PC-3 (cell line): Measurements from ENCODE around the gene HERC3. TPM values are rescaled to one million over a fixed set of nuclear protein-coding genes. Genes with fewer than 3 reads are reported as not detected.

ENCODE experiments used
- ATAC-seq: fragments of 200-7000 bp; cut with Tn5 transposase; 2 replicates; pipeline ENCODE4 v1.9.1; 2020; ENCODE audit warnings: mild to moderate bottlenecking, moderate library complexity
- BruUV-seq: library from RNA; stranded (reverse); fragments of 400-500 nt; replicated peaks from 2 replicates; lab custom pipeline; 2021; lab: Mats Ljungman, UMichigan
- CTCF ChIA-PET: fragments of 300-600 bp; sonication (Branson Sonifier 250); formaldehyde crosslinking; loops from one replicate; lab custom pipeline; 2022; ENCODE audit warnings: antibody characterized with exemption; lab: Charles Lee
- POLR2A ChIA-PET: fragments of 300-600 bp; sonication (Branson Sonifier 250); formaldehyde crosslinking; loops from one replicate; lab custom pipeline; 2022; ENCODE audit warnings: antibody characterized with exemption; ENCODE audit not compliant: unreplicated experiment; lab: Charles Lee
- DNase-seq: peaks from one replicate; pipeline ENCODE4 v3.0.0-alpha.2; 2015
- H2AFZ ChIP-seq: fragments of 300-600 bp; sonication (generic); 2 replicates; pipeline ENCODE4 v1.6.0; 2016; ENCODE audit warnings: antibody characterized with exemption, low read length
- H3F3A ChIP-seq: fragments of 300-600 bp; sonication (generic); one replicate; pipeline ENCODE4 v1.6.0; 2017; ENCODE audit warnings: antibody characterized with exemption, low read length, control low read depth, mild to moderate bottlenecking; ENCODE audit not compliant: unreplicated experiment
- H3K27ac ChIP-seq: fragments of 300-600 bp; sonication (generic); 2 replicates; pipeline ENCODE4 v1.5.1; 2016; ENCODE audit warnings: mild to moderate bottlenecking, low read length
- H3K27me3 ChIP-seq: fragments of 300-600 bp; sonication (generic); 2 replicates; pipeline ENCODE4 v1.6.1; 2016; ENCODE audit warnings: low read length, mixed read lengths
- H3K36me3 ChIP-seq: fragments of 300-600 bp; sonication (generic); 2 replicates; pipeline ENCODE4 v1.6.1; 2016; ENCODE audit warnings: low read depth, mixed run types, low read length, mixed read lengths
- H3K4me1 ChIP-seq: fragments of 300-600 bp; sonication (generic); 2 replicates; pipeline ENCODE4 v1.5.1; 2016; ENCODE audit warnings: low read length; ENCODE audit not compliant: insufficient read depth
- H3K4me2 ChIP-seq: fragments of 300-600 bp; sonication (generic); 2 replicates; pipeline ENCODE4 v1.6.0; 2016; ENCODE audit warnings: low read length
- H3K4me3 ChIP-seq: fragments of 300-600 bp; sonication (generic); 2 replicates; pipeline ENCODE4 v1.5.1; 2016; ENCODE audit warnings: mild to moderate bottlenecking, low read length, mixed read lengths
- H3K79me2 ChIP-seq: fragments of 300-600 bp; sonication (generic); 2 replicates; pipeline ENCODE4 v1.6.1; 2017; ENCODE audit warnings: low read length, mixed read lengths
- H3K9ac ChIP-seq: fragments of 300-600 bp; sonication (generic); 2 replicates; pipeline ENCODE4 v1.6.0; 2016; ENCODE audit warnings: mild to moderate bottlenecking, low read length
- H3K9me2 ChIP-seq: fragments of 300-600 bp; sonication (generic); replicated peaks from 2 replicates; pipeline ENCODE4 v1.6.1; 2016; ENCODE audit warnings: mixed run types, low read length, mixed read lengths
- H3K9me3 ChIP-seq: fragments of 300-600 bp; sonication (generic); 2 replicates; pipeline ENCODE4 v1.6.1; 2016; ENCODE audit warnings: low read length, mixed read lengths
- H4K20me1 ChIP-seq: fragments of 300-600 bp; sonication (generic); 2 replicates; pipeline ENCODE4 v1.6.1; 2016; ENCODE audit warnings: low read length, mixed read lengths
- CTCF ChIP-seq: fragments of 300-600 bp; sonication (generic); conservative IDR thresholded peaks from 2 replicates; pipeline ENCODE4 v1.5.1; 2017; ENCODE audit warnings: antibody characterized with exemption, low read depth, mild to moderate bottlenecking, low read length
- EZH2 ChIP-seq: fragments of 300-600 bp; sonication (generic); IDR thresholded peaks from one replicate; pipeline ENCODE4 v1.6.1; 2017; ENCODE audit warnings: antibody characterized with exemption, mild to moderate bottlenecking, low read length; ENCODE audit not compliant: unreplicated experiment
- EZH2phosphoT487 ChIP-seq: fragments of 300-600 bp; sonication (generic); IDR thresholded peaks from 2 replicates; pipeline ENCODE4 v1.6.1; 2018; ENCODE audit warnings: mild to moderate bottlenecking, antibody characterized with exemption, low read length, borderline replicate concordance
- intact Hi-C: fragments of 100-400 bp; cut with micrococcal nuclease; formaldehyde crosslinking; loops from 2 replicates; pipeline ENCODE4 v1.9.0; 2023
- total RNA-seq: library from RNA; depleted of rRNA; stranded (reverse); fragments of >200 nt; gene quantifications from 2 replicates; pipeline ENCODE4 v1.2.3, GENCODE V29; 2014

The HERC3 gene
- total RNA-seq, 1 experiment from 2014 or later = 5.2 TPM

DNA sequence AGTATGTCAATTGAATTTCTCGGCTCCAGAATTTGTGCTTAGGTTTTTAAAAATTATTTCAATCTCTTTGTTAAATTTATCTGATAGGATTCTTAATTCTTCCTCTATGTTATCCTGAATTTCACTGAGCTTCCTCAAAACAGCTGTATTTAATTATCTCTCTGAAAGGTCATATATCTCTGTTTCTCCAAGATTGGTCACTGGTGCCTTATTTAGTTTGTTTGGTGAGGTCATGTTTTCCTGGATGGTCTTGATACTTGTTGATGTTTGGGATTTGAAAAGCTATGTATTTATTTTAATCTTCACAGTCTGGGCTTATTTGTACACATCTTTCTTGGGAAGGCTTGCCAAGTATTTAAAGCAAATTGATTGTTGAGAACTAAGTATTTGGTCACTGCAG lies 24.7 kb upstream of the HERC3 start:
- intact Hi-C loops = no loop called here
- Histone ChIP-seq H3K9ac (no peak overlapping the region), H3K79me2 (no peaks in the 10 kb centered on the region), H3K27ac (no peak overlapping the region), H3K4me3 (no peak overlapping the region), H3K4me1 (no peaks in the 10 kb centered on the region), H4K20me1 (no peaks in the 10 kb centered on the region), H3K4me2 (no peak overlapping the region), H3K27me3 (no peaks in the 10 kb centered on the region), H3K9me3 (no peaks in the 10 kb centered on the region), H3K36me3 (no peaks in the 10 kb centered on the region), H3F3A (no peaks in the 10 kb centered on the region), H2AFZ (no peak overlapping the region), H3K9me2 (0 out of 2 replicates have a peak, but pooled peaks cover 4% of the 10 kb centered on the region)
- POLR2A ChIA-PET = no interaction called here
- BruUV-seq = no TSS peak
- CTCF ChIA-PET = no interaction called here
- DNase-seq (no peak), ATAC-seq (no peak)
- TF ChIP-seq EZH2phosphoT487 = no peak
- no peak for TF ChIP-seq CTCF
- no peak for TF ChIP-seq EZH2

DNA sequence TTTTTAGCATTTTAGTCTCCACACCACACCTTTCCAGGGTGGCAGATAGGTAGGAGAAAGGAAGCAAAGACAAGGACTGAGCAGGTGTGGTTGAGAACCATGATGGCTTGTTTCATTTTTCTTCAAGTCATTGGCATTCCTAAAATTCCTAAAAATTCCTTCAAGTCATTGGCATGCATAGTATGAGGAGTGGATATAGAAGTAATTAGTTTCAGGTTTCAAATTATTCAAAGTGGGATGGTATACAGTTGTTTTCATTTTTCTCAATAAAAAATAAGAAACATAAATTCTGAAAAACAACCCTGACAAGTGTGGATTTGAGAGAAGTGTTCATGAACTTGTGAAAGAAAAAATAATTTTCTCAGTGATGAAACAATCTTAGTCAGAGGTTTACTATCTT lies 22.3 kb upstream of the HERC3 start:
- Histone ChIP-seq H3K27ac (no peak overlapping the region), H4K20me1 (no peaks in the 10 kb centered on the region), H3K9me3 (no peaks in the 10 kb centered on the region), H3K9me2 (no peaks in the 10 kb centered on the region), H3K9ac (no peak overlapping the region), H3K27me3 (no peaks in the 10 kb centered on the region), H3K79me2 (no peaks in the 10 kb centered on the region), H3K36me3 (no peaks in the 10 kb centered on the region), H2AFZ (no peak overlapping the region), H3K4me2 (no peak overlapping the region), H3K4me1 (no peaks in the 10 kb centered on the region), H3K4me3 (no peak overlapping the region), H3F3A (no peaks in the 10 kb centered on the region)
- ChIA-PET POLR2A (no interaction called here), CTCF (no interaction called here)
- no TSS peak for BruUV-seq
- ATAC-seq (no peak), DNase-seq (no peak)
- TF ChIP-seq CTCF (no peak), EZH2phosphoT487 (no peak), EZH2 (no peak)
- intact Hi-C loops = no loop called here

GRCh38 chr4:88573276-88573980 lies 18.9 kb upstream of the HERC3 start:
- Histone ChIP-seq H3K79me2 (no peaks in the 10 kb centered on the region), H3K4me1 (no peaks in the 10 kb centered on the region), H3K9me3 (no peaks in the 10 kb centered on the region), H3K27me3 (no peaks in the 10 kb centered on the region), H3K36me3 (no peaks in the 10 kb centered on the region), H2AFZ (peak overlapping the region; percentile 26; the same call in 1 of the 2 replicates), H3F3A (no peaks in the 10 kb centered on the region), H3K9ac (no peak overlapping the region), H3K4me3 (no peak overlapping the region), H3K4me2 (no peak overlapping the region), H3K27ac (no peak overlapping the region), H3K9me2 (no peaks in the 10 kb centered on the region), H4K20me1 (no peaks in the 10 kb centered on the region)
- ChIA-PET POLR2A (no interaction called here), CTCF (interaction anchor here (1.0 kb wide), 1 partner anchor 86 kb away, joined by 3 read pairs; no protein-coding TSS in a partner anchor)
- peak; percentile 51 for ATAC-seq
- BruUV-seq = no TSS peak
- intact Hi-C loops = no loop called here
- TF ChIP-seq CTCF = no peak
- DNase-seq = no peak
